ENCODE measurements around the gene LHFPL2. TPM values are rescaled to one million over a fixed set of nuclear protein-coding genes. Genes with fewer than 3 reads are reported as not detected.

Gene LHFPL2
- total and polyA plus RNA-seq, 3 donors from 2014 or later: 24.8 to 48.6 (median 42.8) TPM

GRCh38 chr5:78611126-78611605 is 37.4 kb downstream of the LHFPL2 start:
- H3K27ac ChIP-seq: peak overlapping the region in 1 of 2 donors; percentile 63
- WGBS, 2 donors: 36 to 40% methylated on average over 4 of the region's 4 CpGs

GRCh38 chr5:78610636-78611035 is 37.9 kb downstream of the LHFPL2 start:
- peaks cover 22% of the 10 kb centered on the region for H3K4me1 ChIP-seq
- H3K36me3 ChIP-seq (ENCODE audit: low read depth, missing control alignments): no peaks in the 10 kb centered on the region
- 50 to 70% methylated on average over 3 of the region's 3 CpGs for WGBS, 2 donors
- no peak for TF ChIP-seq POLR2A (IDR thresholded peaks at IDR 0.05)
- no peak for TF ChIP-seq CTCF (IDR thresholded peaks at IDR 0.05)
- no peak overlapping the region for H3K4me3 ChIP-seq
- no peaks in the 10 kb centered on the region for H3K9me3 ChIP-seq
- intact Hi-C loops (cut with DNase I; ENCODE audit: low total_unique reads): no loop called here
- peak; percentile 47 for DNase-seq
- H3K27me3 ChIP-seq: no peaks in the 10 kb centered on the region
- H3K27ac ChIP-seq: peak overlapping the region in 1 of 2 donors; percentile 63

More at GRCh38 chr5:78611126-78611605, 37.4 kb downstream of the LHFPL2 start:
- H3K27me3 ChIP-seq: no peaks in the 10 kb centered on the region
- peak; percentile 46 for DNase-seq
- intact Hi-C loops (cut with DNase I; ENCODE audit: low total_unique reads): no loop called here
- no peaks in the 10 kb centered on the region for H3K9me3 ChIP-seq
- no peak overlapping the region for H3K4me3 ChIP-seq
- peaks cover 22% of the 10 kb centered on the region for H3K4me1 ChIP-seq
- H3K36me3 ChIP-seq (ENCODE audit: low read depth, missing control alignments): no peaks in the 10 kb centered on the region
- TF ChIP-seq CTCF (IDR thresholded peaks at IDR 0.05): no peak
- TF ChIP-seq POLR2A (IDR thresholded peaks at IDR 0.05): no peak

GRCh38 chr5:78610163-78610583 is 38.4 kb downstream of the LHFPL2 start:
- WGBS, 2 donors: 62 to 76% methylated on average over 5 to 7 of the region's 7 CpGs
- intact Hi-C loops (cut with DNase I; ENCODE audit: low total_unique reads): no loop called here
- Histone ChIP-seq H3K4me1 (peaks cover 22% of the 10 kb centered on the region), H3K36me3 (ENCODE audit: low read depth, missing control alignments) (no peaks in the 10 kb centered on the region), H3K27ac (peak overlapping the region in 1 of 2 donors; percentile 63), H3K9me3 (no peaks in the 10 kb centered on the region), H3K4me3 (no peak overlapping the region), H3K27me3 (no peaks in the 10 kb centered on the region)
- TF ChIP-seq POLR2A (IDR thresholded peaks at IDR 0.05) (no peak), CTCF (IDR thresholded peaks at IDR 0.05) (no peak)
- no peak for DNase-seq

- Histone ChIP-seq H3K27me3 (no peaks in the 10 kb centered on the region), H3K4me3 (no peak overlapping the region), H3K36me3 (ENCODE audit: low read depth, missing control alignments) (no peaks in the 10 kb centered on the region), H3K9me3 (no peaks in the 10 kb centered on the region), H3K4me1 (peaks cover 22% of the 10 kb centered on the region), H3K27ac (no peak overlapping the region)
- DNase-seq: no peak
- intact Hi-C loops (cut with DNase I; ENCODE audit: low total_unique reads): no loop called here
- TF ChIP-seq CTCF (IDR thresholded peaks at IDR 0.05): no peak
- no peak for TF ChIP-seq POLR2A (IDR thresholded peaks at IDR 0.05)
Observed at GRCh38 chr5:78607864-78608263, 40.7 kb downstream of the LHFPL2 start.

- no peak overlapping the region for H3K4me3 ChIP-seq
- no peaks in the 10 kb centered on the region for H3K9me3 ChIP-seq
- no peak overlapping the region for H3K27ac ChIP-seq
- DNase-seq: no peak
- intact Hi-C loops (cut with DNase I; ENCODE audit: low total_unique reads): no loop called here
- H3K4me1 ChIP-seq: peaks cover 15% of the 10 kb centered on the region
- TF ChIP-seq POLR2A (IDR thresholded peaks at IDR 0.05) (no peak), CTCF (IDR thresholded peaks at IDR 0.05) (no peak)
- H3K27me3 ChIP-seq: no peaks in the 10 kb centered on the region
- no peaks in the 10 kb centered on the region for H3K36me3 ChIP-seq (ENCODE audit: low read depth, missing control alignments)
- 67 to 75% methylated on average over 4 of the region's 4 CpGs for WGBS, 2 donors
Observed at GRCh38 chr5:78606241-78606640, 42.3 kb downstream of the LHFPL2 start.

All from testis (tissue), 3 donors.